H1 (cell line): ENCODE data around the gene KRT77. TPM values are rescaled to one million over a fixed set of nuclear protein-coding genes. Genes with fewer than 3 reads are reported as not detected.

Source experiments
- CTCF ChIA-PET: fragments of 300-600 bp; sonication (Branson Sonifier 250); formaldehyde crosslinking; loops from one replicate; lab custom pipeline; 2021; ENCODE audit not compliant: partially characterized antibody; lab: Charles Lee
- POLR2A ChIA-PET: fragments of 300-600 bp; sonication (Branson Sonifier 250); formaldehyde crosslinking; loops from one replicate; lab custom pipeline; 2021; ENCODE audit warnings: inconsistent platforms; ENCODE audit not compliant: partially characterized antibody; lab: Charles Lee
- DNase-seq, 2 experiments: peaks; one replicate each; pipeline versions ENCODE4 v3.0.0 to v3.0.0-alpha.2; 2010 to 2022; ENCODE audit warnings: low spot score in 2 of 2, low read depth in 1 of 2, mixed read lengths in 1 of 2
- FAIRE-seq: peaks from 2 replicates; lab custom pipeline; 2011; peaks lifted over from hg19 to GRCh38; lab: Jason Lieb, UNC
- H2AFZ ChIP-seq: 2 replicates; pipeline ENCODE4 v1.8.1; 2012; ENCODE audit warnings: low read length, inconsistent platforms
- H2AK5ac ChIP-seq: 2 replicates; pipeline ENCODE4 v1.6.1; 2013; ENCODE audit warnings: low read depth, low read length
- H2BK120ac ChIP-seq: replicated peaks from 2 replicates; pipeline ENCODE3; 2013; ENCODE audit warnings: low read depth, low read length, inconsistent platforms
- H2BK12ac ChIP-seq: 2 replicates; pipeline ENCODE4 v1.6.1; 2013; ENCODE audit warnings: low read depth, low read length
- H2BK15ac ChIP-seq: 2 replicates; pipeline ENCODE4 v1.6.1; 2013; ENCODE audit warnings: low read length
- H2BK20ac ChIP-seq: 2 replicates; pipeline ENCODE4 v1.6.1; 2013; ENCODE audit warnings: low read length
- H2BK5ac ChIP-seq: 2 replicates; pipeline ENCODE4 v1.6.1; 2013; ENCODE audit warnings: low read depth, low read length
- H3K14ac ChIP-seq: 2 replicates; pipeline ENCODE4 v1.6.1; 2013; ENCODE audit warnings: inconsistent platforms; ENCODE audit not compliant: insufficient read length
- H3K18ac ChIP-seq: 2 replicates; pipeline ENCODE4 v1.6.1; 2013; ENCODE audit warnings: low read length; ENCODE audit errors: extremely low read depth
- H3K23ac ChIP-seq: 2 replicates; pipeline ENCODE4 v1.6.1; 2013; ENCODE audit warnings: inconsistent platforms; ENCODE audit not compliant: insufficient read length
- H3K23me2 ChIP-seq: 2 replicates; pipeline ENCODE4 v1.6.1; 2013; ENCODE audit warnings: low read depth, low read length
- H3K27ac ChIP-seq: 2 replicates; pipeline ENCODE4 v1.6.1; 2011; ENCODE audit warnings: low read depth, low read length, inconsistent platforms
- H3K27me3 ChIP-seq, 4 experiments: replicated peaks in 1 of 4; 1 replicate in 1 of 4; 2 replicates in 3 of 4; pipeline versions ENCODE4 v1.6.1 to v1.8.1; 2011 to 2013; ENCODE audit warnings: low read length in 3 of 4, mild to moderate bottlenecking in 3 of 4, inconsistent platforms in 2 of 4, mixed read lengths in 2 of 4, moderate library complexity in 1 of 4; ENCODE audit not compliant: control insufficient read depth in 3 of 4, insufficient read depth in 3 of 4; ENCODE audit errors: extremely low read depth in 1 of 4
- H3K36me3 ChIP-seq, 4 experiments: 2 replicates each; pipeline versions ENCODE4 v1.6.1 to v1.8.1; 2011 to 2013; ENCODE audit warnings: mild to moderate bottlenecking in 4 of 4, low read length in 3 of 4, moderate library complexity in 2 of 4, control low read depth in 1 of 4, inconsistent platforms in 1 of 4; ENCODE audit not compliant: insufficient read depth in 4 of 4, control insufficient read depth in 2 of 4
- H3K4ac ChIP-seq: replicated peaks from 2 replicates; pipeline ENCODE3; 2013; ENCODE audit warnings: low read length, low read depth, mixed read lengths, inconsistent platforms; ENCODE audit not compliant: insufficient read length
- H3K4me1 ChIP-seq, 4 experiments: replicated peaks in 1 of 4; 1 replicate in 1 of 4; 2 replicates in 3 of 4; pipeline versions ENCODE4 v1.6.1 to v1.8.1; 2011 to 2013; ENCODE audit warnings: low read length in 3 of 4, inconsistent platforms in 2 of 4, mixed read lengths in 1 of 4; ENCODE audit not compliant: insufficient read depth in 4 of 4, control insufficient read depth in 3 of 4
- H3K4me2 ChIP-seq, 2 experiments: 2 replicates each; pipeline versions ENCODE4 v1.6.1 to v1.8.1; 2011 to 2013; ENCODE audit warnings: low read depth in 2 of 2, low read length in 2 of 2, control low read depth in 1 of 2, inconsistent platforms in 1 of 2, mild to moderate bottlenecking in 1 of 2; ENCODE audit not compliant: insufficient read depth in 1 of 2
- H3K4me3 ChIP-seq, 4 experiments: fragments of 200-600, 300-600 bp in 1 of 4; sonication (generic), shearing (Covaris generic), sonication (Bioruptor Twin) in 1 of 4; 2 replicates each; pipeline versions ENCODE4 v1.5.1 to v1.8.1; 2011 to 2016; ENCODE audit warnings: low read length in 4 of 4, low read depth in 3 of 4, control low read depth in 2 of 4, inconsistent platforms in 2 of 4, mild to moderate bottlenecking in 2 of 4, mixed read lengths in 1 of 4, moderate library complexity in 1 of 4; ENCODE audit not compliant: insufficient read depth in 2 of 4; ENCODE audit errors: extremely low read depth in 1 of 4
- H3K56ac ChIP-seq: replicated peaks from 2 replicates; pipeline ENCODE3; 2013; ENCODE audit warnings: low read depth, mild to moderate bottlenecking, mixed read lengths, low read length, inconsistent platforms; ENCODE audit not compliant: insufficient read length
- H3K79me1 ChIP-seq: 2 replicates; pipeline ENCODE4 v1.6.1; 2013; ENCODE audit warnings: low read depth, low read length, control low read depth
- H3K79me2 ChIP-seq, 2 experiments: 2 replicates each; pipeline versions ENCODE4 v1.6.1 to v1.8.1; 2012 to 2013; ENCODE audit warnings: low read length in 2 of 2, mild to moderate bottlenecking in 2 of 2, inconsistent platforms in 1 of 2; ENCODE audit not compliant: insufficient read depth in 2 of 2, control insufficient read depth in 1 of 2
- H3K9ac ChIP-seq, 4 experiments: replicated peaks in 1 of 4; 1 replicate in 1 of 4; 2 replicates in 3 of 4; pipeline versions ENCODE4 v1.6.1 to v1.8.1; 2011 to 2013; ENCODE audit warnings: low read depth in 3 of 4, low read length in 3 of 4, control low read depth in 2 of 4, mild to moderate bottlenecking in 2 of 4, moderate library complexity in 2 of 4, inconsistent platforms in 1 of 4; ENCODE audit errors: extremely low read depth in 1 of 4
- H3K9me3 ChIP-seq, 2 experiments: 2 replicates each; pipeline versions ENCODE4 v1.6.1 to v1.8.1; 2012 to 2013; ENCODE audit warnings: mild to moderate bottlenecking in 2 of 2, moderate library complexity in 2 of 2, control low read depth in 1 of 2, inconsistent platforms in 1 of 2, low read depth in 1 of 2, low read length in 1 of 2, mixed read lengths in 1 of 2; ENCODE audit not compliant: insufficient read depth in 2 of 2
- H4K20me1 ChIP-seq, 2 experiments: replicated peaks in 1 of 2; 2 replicates each; pipeline versions ENCODE3 to v1.8.1; 2011 to 2013; ENCODE audit warnings: inconsistent platforms in 2 of 2, low read length in 2 of 2, mild to moderate bottlenecking in 1 of 2; ENCODE audit not compliant: insufficient read depth in 2 of 2, control insufficient read depth in 1 of 2
- H4K5ac ChIP-seq: 2 replicates; pipeline ENCODE4 v1.6.1; 2013; ENCODE audit warnings: low read length, low read depth, mixed read lengths, inconsistent platforms; ENCODE audit not compliant: insufficient read length
- H4K8ac ChIP-seq: 2 replicates; pipeline ENCODE4 v1.8.0; 2013; ENCODE audit warnings: mild to moderate bottlenecking, moderate library complexity, low read length, inconsistent platforms; ENCODE audit not compliant: insufficient read depth; ENCODE audit errors: extremely low read depth
- H4K91ac ChIP-seq: replicated peaks from 2 replicates; pipeline ENCODE3; 2013; ENCODE audit warnings: low read length, mixed read lengths, inconsistent platforms; ENCODE audit not compliant: insufficient read length
- BACH1 ChIP-seq: IDR thresholded peaks from 2 replicates; pipeline ENCODE4 v1.6.1; 2012; ENCODE audit warnings: low read length, improper control_type of control experiment
- CHD2 ChIP-seq: IDR thresholded peaks from 2 replicates; pipeline ENCODE4 v1.6.1; 2012; ENCODE audit warnings: low read length, improper control_type of control experiment
- E2F6 ChIP-seq: IDR thresholded peaks from 2 replicates; pipeline ENCODE4 v1.6.1; 2012; ENCODE audit warnings: inconsistent platforms
- HDAC2 ChIP-seq, 2 experiments: fragments of 300-600 bp in 1 of 2; sonication (generic) in 1 of 2; IDR thresholded peaks; 2 replicates each; pipeline ENCODE4 v1.6.1; 2011 to 2012; ENCODE audit warnings: low read depth in 2 of 2, low read length in 2 of 2, mild to moderate bottlenecking in 2 of 2, moderate library complexity in 2 of 2, borderline replicate concordance in 1 of 2, inconsistent platforms in 1 of 2
- KDM1A ChIP-seq: fragments of 200-600, 300-600 bp; sonication (generic); IDR thresholded peaks from 2 replicates; pipeline ENCODE4 v1.7.1; 2016; ENCODE audit warnings: mild to moderate bottlenecking, low read length, borderline replicate concordance
- SIRT6 ChIP-seq: IDR thresholded peaks from one replicate; pipeline ENCODE4 v1.7.1; 2012; ENCODE audit warnings: low read length, inconsistent platforms
- WGBS, 2 experiments: shearing (Covaris generic) in 1 of 2; methylation state at CpG; one replicate each; pipeline versions ENCODE4 v1.1.6 to v1.1.7; 2013 to 2015; ENCODE audit warnings: low lambda C conversion rate in 2 of 2, mixed read lengths in 2 of 2, inconsistent platforms in 1 of 2, low coverage in 1 of 2, missing lambda C conversion rate in 1 of 2; ENCODE audit not compliant: insufficient replicate concordance in 2 of 2, insufficient coverage in 1 of 2, insufficient read length in 1 of 2; ENCODE audit errors: extremely low coverage in 1 of 2, missing lambda C conversion rate in 1 of 2; 5-methylcytosine and 5-hydroxymethylcytosine counted together
- polyA plus RNA-seq, 7 experiments: library from polyadenylated mRNA; depleted of rRNA in 3 of 7; stranded (reverse) in 5 of 7; unstranded in 2 of 7; fragments of >200 nt in 5 of 7; fragments of 200-250 nt in 2 of 7; gene quantifications; 1 replicate in 5 of 7; 2 replicates in 1 of 7; 4 replicates in 1 of 7; pipeline versions ENCODE4 v1.2.1 to v1.2.3, GENCODE V29; 2011 to 2013; ENCODE audit warnings: missing spikeins in 2 of 7, mixed read lengths in 2 of 7
- total RNA-seq: library from RNA; stranded (reverse); fragmentation: NEBNext Ultra II Directional; extraction: Animal tissue kit (Norgen Biotek cat#: 25700); gene quantifications from 2 replicates; pipeline ENCODE4 v1.2.1, GENCODE V29; 2021

The KRT77 gene
- total and polyA plus RNA-seq, 2 of the 8 experiments (the other 6 are each of a cell fraction or from before 2014, with no cell fraction given) = 0.02 TPM; not detected in 1

- Histone ChIP-seq H4K8ac (no peak overlapping the region), H3K79me1 (no peaks in the 10 kb centered on the region), H3K27ac (no peak overlapping the region), H3K4me1 (no peaks in the 10 kb centered on the region), H2BK12ac (no peak overlapping the region), H2AFZ (no peak overlapping the region), H3K9ac (no peak overlapping the region), H3K14ac (no peak overlapping the region), H4K5ac (no peak overlapping the region), H3K4ac (no peak overlapping the region), H2BK15ac (no peak overlapping the region), H3K9me3 (no peaks in the 10 kb centered on the region), H3K23ac (no peak overlapping the region), H3K56ac (no peak overlapping the region), H2BK20ac (no peak overlapping the region), H3K27me3 (no peaks in the 10 kb centered on the region; a peak in 1 of 7 replicates), H2AK5ac (no peak overlapping the region), H3K4me2 (no peak overlapping the region), H3K4me3 (no peak overlapping the region), H3K18ac (no peak overlapping the region), H3K36me3 (no peaks in the 10 kb centered on the region), H2BK120ac (no peak overlapping the region), H3K79me2 (no peaks in the 10 kb centered on the region), H3K23me2 (no peaks in the 10 kb centered on the region; the same call in 1 of the 2 replicates), H4K20me1 (no peaks in the 10 kb centered on the region), H4K91ac (no peak overlapping the region), H2BK5ac (no peak overlapping the region)
- 78% methylated on average over 4 of the region's 4 CpGs; no CpG with 5 or more reads in 1 of the 2 experiments for WGBS, 2 experiments
- CTCF ChIA-PET = interaction anchor here (0.9 to 4.3 kb wide), 11 partner anchors 8 to 302 kb away, joined by 3 to 16 read pairs (median 6); no protein-coding TSS in a partner anchor
- POLR2A ChIA-PET = interaction anchor here (1.0 kb wide), 1 partner anchor 15 kb away, joined by 4 read pairs; no protein-coding TSS in a partner anchor
- TF ChIP-seq BACH1 = no peak
- no peak for TF ChIP-seq SIRT6
- no peak for TF ChIP-seq HDAC2 (IDR thresholded peaks at IDR 0.05; ENCODE audit: borderline replicate concordance in 1 of 2, low read depth in 2 of 2, low read length in 2 of 2)
- TF ChIP-seq KDM1A = no peak
- no peak for TF ChIP-seq CHD2
- no peak for TF ChIP-seq E2F6
- FAIRE-seq (no peak), DNase-seq (no peak)
Observed at GRCh38 chr12:52674433-52674775, 28.9 kb downstream of the KRT77 start.
